ENCODE results near the gene JAKMIP2.

DNA sequence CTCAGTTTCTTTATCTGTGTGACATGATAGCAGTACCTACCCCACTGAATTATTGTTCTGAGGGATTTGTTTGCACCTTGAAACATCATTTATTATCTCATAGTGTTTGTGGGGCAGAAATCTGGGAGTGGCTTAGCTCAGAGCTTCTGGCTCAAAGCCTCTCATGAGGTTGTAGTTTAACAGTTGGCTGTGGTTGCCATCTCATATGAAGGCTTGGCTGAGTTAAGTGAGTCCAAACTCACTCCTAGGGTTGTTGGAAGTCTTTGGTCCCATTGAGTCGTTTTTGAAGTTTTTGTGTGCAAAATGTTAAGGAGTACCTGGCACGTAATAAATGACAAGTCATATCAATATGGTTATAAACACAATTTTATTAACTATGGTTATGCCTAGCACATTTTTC, 3.6 kb upstream of the JAKMIP2 start:
- TF ChIP-seq POLR2A (IDR thresholded peaks at IDR 0.05; ENCODE audit: low read depth, low read length): no peak
- no peak for TF ChIP-seq TAF1 (IDR thresholded peaks at IDR 0.05; ENCODE audit: low read depth, low read length)

Measured in GM12891 (cell line).